Stimulated activated CD8-positive, alpha-beta memory T cell treated with anti-CD3 and anti-CD28 coated beads, Interleukin-12 subunit alpha, Interleukin-12 subunit beta, amount 100 ng/mL, for 4 hours (primary cell): Measurements from ENCODE around the gene ARHGAP28.

Source experiments
- DNase-seq: peaks from one replicate; pipeline ENCODE4 v3.0.0-alpha.2; 2020; ENCODE audit warnings: low read depth

The ARHGAP28 gene

DNA sequence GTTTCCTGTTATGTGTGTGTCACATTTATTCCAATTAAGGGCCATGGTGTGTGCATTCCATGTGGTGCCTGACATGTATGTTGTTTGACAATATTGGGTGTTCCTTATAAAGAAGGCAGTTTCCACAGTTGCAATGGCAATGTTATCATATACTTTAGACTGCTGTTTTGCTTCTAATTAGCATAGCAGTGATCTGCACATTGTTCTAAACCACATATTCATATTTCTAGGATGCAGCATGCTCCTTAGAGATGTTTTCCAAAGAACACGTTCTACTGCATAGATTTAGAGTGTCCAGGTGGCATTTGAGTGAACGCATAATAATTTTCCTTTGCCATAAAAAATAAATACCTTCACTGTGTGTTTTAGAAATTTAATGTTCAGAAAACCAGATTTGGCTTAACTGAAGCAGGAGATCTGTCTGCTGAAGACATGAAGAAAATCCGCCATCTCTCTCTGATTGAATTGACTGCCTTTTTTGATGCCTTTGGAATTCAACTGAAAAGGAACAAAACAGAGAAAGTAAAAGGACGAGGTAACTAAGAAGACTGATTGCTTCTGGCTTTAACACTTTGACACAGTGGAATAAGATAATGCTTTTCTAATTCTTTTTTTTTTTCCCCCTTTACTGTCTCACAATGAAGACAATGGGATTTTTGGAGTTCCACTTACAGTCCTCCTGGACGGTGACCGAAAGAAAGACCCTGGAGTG, 143.7 kb downstream of the ARHGAP28 start:
- no peak for DNase-seq

- no peak for DNase-seq
These were observed 144.8 kb downstream of the ARHGAP28 start for GRCh38 chr18:6874315-6874714.

DNA sequence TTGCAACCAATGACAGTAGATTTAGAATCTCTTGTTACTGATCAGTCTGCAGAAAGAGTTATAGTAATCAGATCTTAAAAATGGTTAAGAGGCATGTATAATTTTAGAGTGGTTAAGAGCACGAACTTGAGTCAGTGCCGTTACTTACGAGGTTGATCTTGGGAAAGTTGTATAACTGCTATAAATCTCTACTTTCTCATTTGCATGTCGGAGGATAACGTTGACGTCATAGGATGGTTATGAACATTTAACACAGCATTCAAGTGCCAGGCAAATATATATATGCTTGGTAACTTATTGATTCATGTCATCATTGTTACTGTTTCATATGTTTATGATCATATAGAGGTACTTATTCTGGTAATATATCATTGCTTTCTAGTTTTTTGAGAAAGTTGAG, 146.2 kb downstream of the ARHGAP28 start:
- DNase-seq, result no peak

DNA sequence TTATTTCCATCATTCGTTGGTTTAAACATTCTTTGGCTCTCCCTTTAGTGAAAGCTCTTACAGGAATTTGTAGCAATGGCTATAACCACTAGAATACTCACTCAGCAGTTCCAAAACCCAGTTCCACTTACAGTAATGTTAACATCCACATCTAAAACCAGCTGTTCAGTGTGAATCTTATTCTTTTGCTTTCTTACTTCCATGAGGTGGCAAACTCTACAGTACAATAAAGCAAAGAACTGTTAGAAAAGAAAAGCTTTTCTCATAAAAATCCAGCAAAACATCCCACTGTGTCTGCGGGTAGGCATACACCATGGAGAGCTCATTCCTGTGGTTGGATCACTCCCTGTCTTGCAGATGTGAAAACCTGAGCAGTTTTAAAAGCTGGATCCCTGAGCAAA, 147.1 kb downstream of the ARHGAP28 start:
- DNase-seq, result no peak

GRCh38 chr18:6877288-6877687, 147.8 kb downstream of the ARHGAP28 start:
- DNase-seq, result no peak

GRCh38 chr18:6878556-6879297, 149.2 kb downstream of the ARHGAP28 start:
- no peak for DNase-seq

DNA sequence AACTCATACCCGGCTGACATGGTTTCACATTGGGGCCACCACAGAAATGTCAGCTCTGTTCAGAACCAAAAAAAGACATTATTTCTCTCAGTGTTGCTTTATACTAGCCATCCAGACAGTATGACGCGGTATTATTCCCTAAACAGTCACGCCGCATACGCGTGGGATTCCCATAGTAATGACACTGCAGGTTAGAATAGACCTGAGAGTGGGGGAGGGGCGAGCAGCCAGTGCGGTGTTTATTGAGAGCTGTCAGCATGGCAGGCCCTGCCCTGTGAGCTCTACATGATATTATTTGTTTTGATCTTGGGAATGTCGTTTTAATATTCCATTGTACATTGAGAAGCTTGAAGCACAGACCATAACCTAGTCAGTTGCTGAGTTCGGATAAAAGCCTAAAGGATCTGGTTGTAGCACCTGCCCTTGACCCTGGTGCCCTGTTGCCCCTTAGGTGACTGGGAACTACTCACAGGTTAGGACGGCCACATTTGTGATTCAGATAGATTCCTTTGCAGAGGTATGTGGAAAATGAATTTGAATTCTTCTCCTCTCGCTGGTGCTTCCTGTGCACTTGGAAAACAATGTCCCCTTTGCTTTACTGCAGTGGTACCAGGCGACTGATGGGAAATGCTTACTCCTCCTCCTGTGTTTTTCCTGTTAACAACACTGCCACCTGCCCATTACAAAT, 150.1 kb downstream of the ARHGAP28 start:
- DNase-seq, result no peak

GRCh38 chr18:6881034-6881820, 151.7 kb downstream of the ARHGAP28 start:
- DNase-seq, result no peak

DNA sequence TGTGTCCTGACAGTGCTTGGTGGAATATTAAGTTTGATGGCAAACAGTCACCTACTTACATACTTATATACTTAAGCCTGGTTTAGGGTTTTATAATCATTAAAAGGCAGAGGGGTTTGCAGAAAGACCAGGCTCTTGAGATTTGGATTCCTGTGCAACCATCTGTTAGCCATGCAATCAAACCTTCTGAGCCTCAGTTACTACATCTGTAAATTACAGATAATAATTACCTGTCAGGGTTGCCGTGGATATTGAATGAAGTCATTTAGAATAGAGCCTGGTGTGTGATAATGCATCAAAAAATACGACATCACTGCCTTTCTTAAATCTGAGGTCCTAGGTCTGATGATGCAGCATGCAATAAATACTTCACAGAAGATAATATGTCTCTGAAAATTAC, 152.9 kb downstream of the ARHGAP28 start:
- no peak for DNase-seq

DNA sequence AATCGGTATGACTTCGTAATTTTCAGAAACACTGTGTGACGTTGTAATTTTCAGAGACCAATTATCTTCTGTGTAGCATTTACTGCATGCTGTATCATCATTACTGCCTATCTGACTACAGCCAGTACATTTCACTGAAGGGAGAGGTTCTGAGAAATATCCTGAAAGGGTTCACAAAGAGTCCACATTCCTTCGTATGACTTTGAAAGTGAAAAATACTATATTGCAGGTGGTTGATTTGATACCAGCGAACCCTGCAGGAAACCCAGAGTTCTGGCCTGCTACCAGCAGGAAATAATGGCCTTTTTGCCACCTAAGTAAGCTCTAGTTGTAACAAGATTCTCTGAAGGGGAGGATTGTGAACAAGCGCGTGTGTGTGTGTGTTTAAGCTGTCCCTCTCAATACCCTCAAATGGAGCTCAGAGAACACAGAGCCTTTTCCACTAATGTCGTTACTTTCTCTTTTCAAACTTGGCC, 155.5 kb downstream of the ARHGAP28 start:
- no peak for DNase-seq

- no peak for DNase-seq
These were observed 156.7 kb downstream of the ARHGAP28 start for GRCh38 chr18:6885992-6886796.

- DNase-seq, result no peak
These were observed 157.3 kb downstream of the ARHGAP28 start for GRCh38 chr18:6886797-6887330.

- no peak for DNase-seq
These were observed 162.3 kb downstream of the ARHGAP28 start for GRCh38 chr18:6891788-6892187.

- DNase-seq, result no peak
These were observed 171.9 kb downstream of the ARHGAP28 start for GRCh38 chr18:6901286-6901926.

GRCh38 chr18:6917072-6917471, 187.6 kb downstream of the ARHGAP28 start:
- DNase-seq, result no peak

DNA sequence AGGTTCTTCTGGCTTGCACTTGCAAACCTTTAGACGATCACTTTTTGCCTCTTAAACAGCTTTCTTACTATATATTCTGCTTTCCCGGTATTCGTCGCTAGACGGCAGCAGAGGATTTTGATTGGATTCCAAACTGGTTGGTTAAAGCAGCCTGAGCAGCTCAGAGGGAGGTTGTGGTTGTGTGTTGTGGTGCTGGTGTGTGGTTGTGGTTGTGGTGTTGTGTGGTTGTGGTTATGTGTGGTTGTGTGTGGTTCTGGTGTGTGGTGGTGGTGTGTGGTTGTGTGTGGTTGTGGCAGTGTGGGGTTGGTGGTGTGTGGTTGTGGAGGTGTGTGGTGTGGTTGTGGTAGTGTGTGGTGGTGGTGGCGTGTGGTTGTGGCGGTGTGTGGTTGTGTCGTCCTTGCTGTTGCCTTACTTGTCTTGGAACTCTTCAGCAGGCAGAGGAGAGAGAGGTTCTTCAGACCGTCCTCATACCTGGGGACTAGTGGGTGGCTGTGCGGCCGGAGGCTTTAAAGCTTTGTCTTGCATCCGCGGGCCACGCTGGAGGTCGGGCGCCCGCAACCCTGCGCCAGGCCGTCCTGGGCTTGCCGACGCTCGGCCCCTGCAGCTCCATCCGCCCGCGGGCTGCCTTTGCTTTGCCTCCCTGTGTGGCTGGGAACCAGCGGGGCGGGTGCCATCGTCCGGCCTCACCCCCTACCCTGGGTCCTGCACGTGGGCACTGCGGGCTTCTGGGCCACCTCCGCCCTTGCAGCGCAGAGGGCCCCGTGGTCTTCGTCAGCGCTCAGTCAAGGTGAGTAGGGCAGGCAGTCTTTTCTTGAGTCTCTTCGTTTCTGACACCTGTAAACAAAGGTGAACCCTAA, 190.8 kb downstream of the ARHGAP28 start:
- DNase-seq, result no peak

GRCh38 chr18:6921571-6921970, 192.1 kb downstream of the ARHGAP28 start:
- DNase-seq, result no peak

GRCh38 chr18:6923220-6923619, 193.7 kb downstream of the ARHGAP28 start:
- DNase-seq, result no peak

DNA sequence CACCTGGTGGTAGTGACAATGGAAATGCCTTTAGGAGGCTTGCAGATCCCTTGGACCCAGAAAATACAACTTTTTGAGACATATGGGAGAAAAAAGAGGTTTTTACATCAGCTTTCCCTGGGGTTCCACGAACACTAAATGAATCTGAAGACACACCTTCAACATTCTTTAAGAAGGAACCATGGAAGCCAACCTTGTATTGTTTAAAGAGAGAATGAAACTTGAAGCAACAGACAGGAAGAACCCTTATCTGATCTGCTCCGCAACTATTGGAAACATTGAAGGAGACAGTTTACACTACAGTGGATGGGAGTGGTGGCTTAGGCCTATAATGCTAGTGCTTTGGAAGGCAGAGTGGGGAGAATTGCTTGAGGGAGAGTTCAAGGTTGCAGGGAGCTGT, 197.6 kb downstream of the ARHGAP28 start:
- DNase-seq, result no peak

DNA sequence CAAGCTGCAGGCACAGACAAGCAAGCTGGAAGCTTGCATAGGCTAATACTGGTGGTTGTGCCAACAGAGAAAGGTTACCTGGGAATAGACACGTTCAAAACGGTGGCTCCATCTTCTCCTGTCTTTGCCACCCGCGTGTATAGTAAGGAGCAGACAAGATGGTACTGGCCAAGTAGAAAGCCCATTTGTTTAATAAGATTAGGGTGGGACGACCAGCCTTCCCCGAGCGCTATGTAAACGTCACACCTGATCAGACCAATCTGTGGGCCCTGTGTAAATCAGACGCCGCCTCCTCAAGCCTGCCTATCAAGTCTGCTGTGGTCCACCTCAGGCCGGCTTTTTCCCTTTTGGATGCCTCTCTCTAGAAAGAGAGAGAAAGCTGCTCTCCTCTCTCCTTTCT, 198.8 kb downstream of the ARHGAP28 start:
- DNase-seq, result no peak
